ENCODE measurements around the gene RERGL. TPM values are rescaled to one million over a fixed set of nuclear protein-coding genes. Genes with fewer than 3 reads are reported as not detected.

The RERGL gene
- total RNA-seq = not detected

- DNase-seq (no peak), ATAC-seq (no peak)
- Mint-ChIP-seq H3K27me3 (ENCODE audit: low read depth) (no peaks in the 10 kb centered on the region), H3K36me3 (ENCODE audit: low read depth) (no peaks in the 10 kb centered on the region), H3K27ac (no peak within 1 kb of the TSS), H3K4me3 (no peak within 1 kb of the TSS), H3K9me3 (ENCODE audit: insufficient read depth) (peaks cover 13% of the 10 kb centered on the region), H3K4me1 (ENCODE audit: low read depth) (no peaks in the 10 kb centered on the region)
- CTCF ChIA-PET = no interaction called here
- POLR2A ChIA-PET = no interaction called here
Observed at GRCh38 chr12:18090093-18090492, at the start of gene RERGL. TSS of gene RERGL (minus strand) at chr12:18090193. CDS start at chr12:18090140, 53 bp downstream.

GRCh38 chr12:18139254-18139653, 49.3 kb upstream of the RERGL start:
- H3K9me3 Mint-ChIP-seq (ENCODE audit: insufficient read depth) = no peaks in the 10 kb centered on the region
- no peaks in the 10 kb centered on the region for H3K27me3 Mint-ChIP-seq (ENCODE audit: low read depth)
- ChIA-PET CTCF (interaction anchor here (1.5 kb wide), 1 partner anchor 26 kb away, joined by 4 read pairs; no protein-coding TSS in a partner anchor), POLR2A (no interaction called here)
- DNase-seq = no peak
- H3K27ac Mint-ChIP-seq = no peak overlapping the region
- H3K36me3 Mint-ChIP-seq (ENCODE audit: low read depth) = no peaks in the 10 kb centered on the region
- no peaks in the 10 kb centered on the region for H3K4me1 Mint-ChIP-seq (ENCODE audit: low read depth)
- no peak overlapping the region for H3K4me3 Mint-ChIP-seq
- ATAC-seq = no peak

- no peaks in the 10 kb centered on the region for H3K27me3 Mint-ChIP-seq (ENCODE audit: low read depth)
- ChIA-PET POLR2A (no interaction called here), CTCF (no interaction called here)
- no peak overlapping the region for H3K27ac Mint-ChIP-seq
- no peaks in the 10 kb centered on the region for H3K9me3 Mint-ChIP-seq (ENCODE audit: insufficient read depth)
- H3K4me3 Mint-ChIP-seq = no peak overlapping the region
- H3K36me3 Mint-ChIP-seq (ENCODE audit: low read depth) = no peaks in the 10 kb centered on the region
- no peaks in the 10 kb centered on the region for H3K4me1 Mint-ChIP-seq (ENCODE audit: low read depth)
- ATAC-seq = no peak
- DNase-seq = no peak
Observed at GRCh38 chr12:18135509-18135908, 45.5 kb upstream of the RERGL start.

GRCh38 chr12:18135086-18135485, 45.1 kb upstream of the RERGL start:
- POLR2A ChIA-PET = no interaction called here
- Mint-ChIP-seq H3K4me1 (ENCODE audit: low read depth) (no peaks in the 10 kb centered on the region), H3K36me3 (ENCODE audit: low read depth) (no peaks in the 10 kb centered on the region), H3K9me3 (ENCODE audit: insufficient read depth) (no peaks in the 10 kb centered on the region), H3K27ac (no peak overlapping the region), H3K4me3 (no peak overlapping the region), H3K27me3 (ENCODE audit: low read depth) (no peaks in the 10 kb centered on the region)
- CTCF ChIA-PET = no interaction called here
- ATAC-seq (no peak), DNase-seq (no peak)

- no peak for DNase-seq
- H3K27me3 Mint-ChIP-seq (ENCODE audit: low read depth) = no peaks in the 10 kb centered on the region
- H3K27ac Mint-ChIP-seq = no peak overlapping the region
- no peak for ATAC-seq
- no peak overlapping the region for H3K4me3 Mint-ChIP-seq
- peaks cover 3% of the 10 kb centered on the region for H3K9me3 Mint-ChIP-seq (ENCODE audit: insufficient read depth)
- no peaks in the 10 kb centered on the region for H3K4me1 Mint-ChIP-seq (ENCODE audit: low read depth)
- POLR2A ChIA-PET = no interaction called here
- CTCF ChIA-PET = no interaction called here
- no peaks in the 10 kb centered on the region for H3K36me3 Mint-ChIP-seq (ENCODE audit: low read depth)
Observed at GRCh38 chr12:18130851-18131250, 40.9 kb upstream of the RERGL start.

- no peaks in the 10 kb centered on the region for H3K36me3 Mint-ChIP-seq (ENCODE audit: low read depth)
- no peak for ATAC-seq
- POLR2A ChIA-PET = no interaction called here
Observed at GRCh38 chr12:18123707-18124106, 33.7 kb upstream of the RERGL start.

GRCh38 chr12:18120899-18121298, 30.9 kb upstream of the RERGL start:
- no peaks in the 10 kb centered on the region for H3K4me1 Mint-ChIP-seq (ENCODE audit: low read depth)
- H3K27me3 Mint-ChIP-seq (ENCODE audit: low read depth) = no peaks in the 10 kb centered on the region
- no peak overlapping the region for H3K4me3 Mint-ChIP-seq
- peaks cover 9% of the 10 kb centered on the region for H3K9me3 Mint-ChIP-seq (ENCODE audit: insufficient read depth)
- no peaks in the 10 kb centered on the region for H3K36me3 Mint-ChIP-seq (ENCODE audit: low read depth)
- CTCF ChIA-PET = no interaction called here
- DNase-seq = no peak
- no peak for ATAC-seq
- POLR2A ChIA-PET = no interaction called here
- H3K27ac Mint-ChIP-seq = no peak overlapping the region

More at GRCh38 chr12:18123707-18124106, 33.7 kb upstream of the RERGL start:
- DNase-seq = no peak
- H3K27ac Mint-ChIP-seq = no peak overlapping the region
- no peaks in the 10 kb centered on the region for H3K27me3 Mint-ChIP-seq (ENCODE audit: low read depth)
- CTCF ChIA-PET = no interaction called here
- no peak overlapping the region for H3K4me3 Mint-ChIP-seq
- no peaks in the 10 kb centered on the region for H3K4me1 Mint-ChIP-seq (ENCODE audit: low read depth)
- H3K9me3 Mint-ChIP-seq (ENCODE audit: insufficient read depth) = peaks cover 9% of the 10 kb centered on the region

- Mint-ChIP-seq H3K36me3 (ENCODE audit: low read depth) (no peaks in the 10 kb centered on the region), H3K4me3 (no peak overlapping the region), H3K4me1 (ENCODE audit: low read depth) (no peaks in the 10 kb centered on the region), H3K27ac (no peak overlapping the region), H3K27me3 (ENCODE audit: low read depth) (no peaks in the 10 kb centered on the region), H3K9me3 (ENCODE audit: insufficient read depth) (no peaks in the 10 kb centered on the region)
- no peak for DNase-seq
- CTCF ChIA-PET = no interaction called here
- no peak for ATAC-seq
- POLR2A ChIA-PET = no interaction called here
Observed at GRCh38 chr12:18108611-18109010, 18.6 kb upstream of the RERGL start.

- Mint-ChIP-seq H3K4me3 (no peak overlapping the region), H3K27ac (no peak overlapping the region), H3K36me3 (ENCODE audit: low read depth) (no peaks in the 10 kb centered on the region), H3K4me1 (ENCODE audit: low read depth) (no peaks in the 10 kb centered on the region), H3K27me3 (ENCODE audit: low read depth) (no peaks in the 10 kb centered on the region), H3K9me3 (ENCODE audit: insufficient read depth) (peaks cover 6% of the 10 kb centered on the region)
- no peak for DNase-seq
- ChIA-PET CTCF (no interaction called here), POLR2A (no interaction called here)
- no peak for ATAC-seq
Observed at GRCh38 chr12:18103624-18104023, 13.6 kb upstream of the RERGL start.

- CTCF ChIA-PET = no interaction called here
Observed at GRCh38 chr12:18101043-18101442, 11.1 kb upstream of the RERGL start.

GRCh38 chr12:18084080-18084479, 5.9 kb downstream of the RERGL start:
- no peak overlapping the region for H3K27ac Mint-ChIP-seq
- no peak overlapping the region for H3K4me3 Mint-ChIP-seq
- H3K27me3 Mint-ChIP-seq (ENCODE audit: low read depth) = no peaks in the 10 kb centered on the region
- POLR2A ChIA-PET = no interaction called here
- H3K9me3 Mint-ChIP-seq (ENCODE audit: insufficient read depth) = peaks cover 15% of the 10 kb centered on the region
- DNase-seq = no peak
- CTCF ChIA-PET = no interaction called here
- no peaks in the 10 kb centered on the region for H3K36me3 Mint-ChIP-seq (ENCODE audit: low read depth)
- H3K4me1 Mint-ChIP-seq (ENCODE audit: low read depth) = no peaks in the 10 kb centered on the region
- ATAC-seq = no peak

More at GRCh38 chr12:18101043-18101442, 11.1 kb upstream of the RERGL start:
- H3K9me3 Mint-ChIP-seq (ENCODE audit: insufficient read depth) = peaks cover 6% of the 10 kb centered on the region
- no peak overlapping the region for H3K4me3 Mint-ChIP-seq
- POLR2A ChIA-PET = no interaction called here
- no peaks in the 10 kb centered on the region for H3K27me3 Mint-ChIP-seq (ENCODE audit: low read depth)
- ATAC-seq = no peak
- H3K36me3 Mint-ChIP-seq (ENCODE audit: low read depth) = no peaks in the 10 kb centered on the region
- no peak overlapping the region for H3K27ac Mint-ChIP-seq
- no peaks in the 10 kb centered on the region for H3K4me1 Mint-ChIP-seq (ENCODE audit: low read depth)
- no peak for DNase-seq

- DNase-seq = no peak
- H3K36me3 Mint-ChIP-seq (ENCODE audit: low read depth) = no peaks in the 10 kb centered on the region
- no peaks in the 10 kb centered on the region for H3K27me3 Mint-ChIP-seq (ENCODE audit: low read depth)
- no peak overlapping the region for H3K4me3 Mint-ChIP-seq
- CTCF ChIA-PET = no interaction called here
- no peak overlapping the region for H3K27ac Mint-ChIP-seq
- peaks cover 11% of the 10 kb centered on the region for H3K9me3 Mint-ChIP-seq (ENCODE audit: insufficient read depth)
- H3K4me1 Mint-ChIP-seq (ENCODE audit: low read depth) = no peaks in the 10 kb centered on the region
- no peak for ATAC-seq
- POLR2A ChIA-PET = no interaction called here
Observed at GRCh38 chr12:18079541-18080246, 10.3 kb downstream of the RERGL start.

GRCh38 chr12:18074001-18074400, 16.0 kb downstream of the RERGL start:
- Mint-ChIP-seq H3K27me3 (ENCODE audit: low read depth) (no peaks in the 10 kb centered on the region), H3K9me3 (ENCODE audit: insufficient read depth) (peaks cover 9% of the 10 kb centered on the region), H3K4me1 (ENCODE audit: low read depth) (no peaks in the 10 kb centered on the region), H3K4me3 (no peak overlapping the region), H3K27ac (no peak overlapping the region), H3K36me3 (ENCODE audit: low read depth) (no peaks in the 10 kb centered on the region)
- DNase-seq = no peak
- no peak for ATAC-seq
- CTCF ChIA-PET = no interaction called here
- POLR2A ChIA-PET = no interaction called here
